B cell (primary cell): Measurements from ENCODE around the gene C5orf15. TPM values are rescaled to one million over a fixed set of nuclear protein-coding genes. Genes with fewer than 3 reads are reported as not detected.

ENCODE experiments used
- ATAC-seq: fragments of 200-7000 bp; cut with Tn5 transposase; one replicate; pipeline ENCODE4 v1.10.0; 2021; ENCODE audit warnings: low read depth, mild to moderate bottlenecking, moderate number of reproducible peaks, moderate library complexity
- CTCF ChIA-PET: fragments of 350-600 bp; sonication (Branson Sonifier 250); formaldehyde crosslinking; loops from one replicate; lab custom pipeline; 2021; ENCODE audit warnings: antibody characterized with exemption, inconsistent platforms; lab: Charles Lee
- POLR2A ChIA-PET: fragments of 350-600 bp; sonication (Branson Sonifier 250); formaldehyde crosslinking; loops from one replicate; lab custom pipeline; 2021; ENCODE audit warnings: antibody characterized with exemption; lab: Charles Lee
- DNase-seq: peaks from one replicate; pipeline ENCODE4 v3.0.0; 2013
- H2AFZ ChIP-seq: 2 replicates; pipeline ENCODE4 v1.6.1; 2012; ENCODE audit warnings: mild to moderate bottlenecking, low read depth, low read length; ENCODE audit not compliant: insufficient read depth, poor library complexity, severe bottlenecking
- H3K27ac ChIP-seq, 2 donors: 1 replicate in 1 of 2; 2 replicates in 1 of 2; pipeline ENCODE4 v1.5.1; 2012 to 2013; ENCODE audit warnings: low read length in 2 of 2, mild to moderate bottlenecking in 2 of 2, moderate library complexity in 1 of 2
- H3K27me3 ChIP-seq, 4 experiments: fragments of 200-600 bp in 1 of 4; sonication (generic) in 1 of 4; replicated peaks in 1 of 4; 1 replicate in 2 of 4; 2 replicates in 2 of 4; pipeline versions ENCODE4 v1.6.1 to v1.7.0; 2013 to 2016; ENCODE audit warnings: low read length in 3 of 4, mild to moderate bottlenecking in 2 of 4, mixed read lengths in 1 of 4, moderate library complexity in 1 of 4; ENCODE audit not compliant: insufficient read depth in 4 of 4, control insufficient read depth in 3 of 4; ENCODE audit errors: control extremely low read depth in 1 of 4
- H3K36me3 ChIP-seq, 2 experiments: replicated peaks in 1 of 2; 1 replicate in 1 of 2; 2 replicates in 1 of 2; pipeline versions ENCODE4 v1.6.1 to v1.7.1; 2013; ENCODE audit warnings: low read length in 1 of 2; ENCODE audit not compliant: insufficient read depth in 2 of 2, control insufficient read depth in 1 of 2; ENCODE audit errors: control extremely low read depth in 1 of 2, extremely low read depth in 1 of 2
- H3K4me1 ChIP-seq, 2 donors: fragments of 200-600 bp in 1 of 2; sonication (generic) in 1 of 2; 1 replicate in 1 of 2; 2 replicates in 1 of 2; pipeline versions ENCODE4 v1.5.1 to v1.6.1; 2013 to 2017; ENCODE audit warnings: low read length in 2 of 2; ENCODE audit not compliant: control insufficient read depth in 2 of 2, insufficient read depth in 2 of 2
- H3K4me2 ChIP-seq: replicated peaks from 2 replicates; pipeline ENCODE3; 2012; ENCODE audit warnings: mild to moderate bottlenecking, low read depth, low read length; ENCODE audit not compliant: poor library complexity, severe bottlenecking
- H3K4me3 ChIP-seq, 5 experiments: fragments of 200-600 bp in 1 of 5; sonication (generic) in 1 of 5; 1 replicate in 3 of 5; 2 replicates in 2 of 5; pipeline versions ENCODE4 v1.5.1 to v1.7.0; 2011 to 2016; ENCODE audit warnings: low read length in 4 of 5, mild to moderate bottlenecking in 4 of 5, low read depth in 2 of 5, control low read depth in 1 of 5, moderate library complexity in 1 of 5; ENCODE audit not compliant: insufficient read depth in 1 of 5; ENCODE audit errors: control extremely low read depth in 1 of 5, extremely low read depth in 1 of 5
- H3K79me2 ChIP-seq: fragments of 200-600 bp; sonication (generic); one replicate; pipeline ENCODE4 v1.6.0; 2016; ENCODE audit warnings: low read length; ENCODE audit not compliant: control insufficient read depth, insufficient read depth
- H3K9ac ChIP-seq: fragments of 200-600 bp; sonication (generic); 2 replicates; pipeline ENCODE4 v1.6.1; 2017; ENCODE audit warnings: mild to moderate bottlenecking, low read length, moderate library complexity
- H3K9me3 ChIP-seq, 3 donors: one replicate each; pipeline versions ENCODE4 v1.6.1 to v1.7.1; 2013; ENCODE audit warnings: low read length in 2 of 3; ENCODE audit not compliant: control insufficient read depth in 2 of 3, insufficient read depth in 1 of 3; ENCODE audit errors: control extremely low read depth in 1 of 3
- H4K20me1 ChIP-seq: 2 replicates; pipeline ENCODE4 v1.6.0; 2012; ENCODE audit warnings: mild to moderate bottlenecking, low read length; ENCODE audit not compliant: insufficient read depth, control insufficient read depth, poor library complexity, severe bottlenecking
- H3K27ac Mint-ChIP-seq: one replicate; pipeline ENCODE4 v1.8.0; 2021; ENCODE audit warnings: mixed read lengths
- H3K27me3 Mint-ChIP-seq: one replicate; pipeline ENCODE4 v1.8.0; 2021; ENCODE audit warnings: mixed read lengths
- H3K4me1 Mint-ChIP-seq: one replicate; pipeline ENCODE4 v1.8.0; 2021; ENCODE audit warnings: mixed read lengths
- H3K4me3 Mint-ChIP-seq: one replicate; pipeline ENCODE4 v1.8.0; 2021; ENCODE audit warnings: mixed read lengths
- H3K9me3 Mint-ChIP-seq: one replicate; pipeline ENCODE4 v1.8.0; 2022; ENCODE audit warnings: mixed read lengths; ENCODE audit not compliant: insufficient read depth
- EZH2 ChIP-seq: IDR thresholded peaks from 2 replicates; pipeline ENCODE4 v1.6.1; 2012; ENCODE audit warnings: borderline replicate concordance, low read depth, mild to moderate bottlenecking, moderate library complexity, low read length; ENCODE audit not compliant: insufficient read depth, poor library complexity, severe bottlenecking
- WGBS: methylation state at CpG from one replicate; pipeline ENCODE4 v1.1.5; 2013; ENCODE audit warnings: missing lambda C conversion rate; ENCODE audit not compliant: insufficient coverage; 5-methylcytosine and 5-hydroxymethylcytosine counted together
- intact Hi-C: fragments of 100-400 bp; cut with micrococcal nuclease; formaldehyde crosslinking; loops from one replicate; pipeline ENCODE4 v1.10.0; 2022
- polyA plus RNA-seq: library from polyadenylated mRNA; depleted of rRNA; stranded (reverse); fragments of >200 nt; gene quantifications from 2 replicates; pipeline ENCODE4 v1.2.3, GENCODE V29; 2012
- total RNA-seq, 2 donors: library from RNA; stranded (reverse); fragments of 120-200 nt in 1 of 2; gene quantifications; 1 replicate in 1 of 2; 2 replicates in 1 of 2; pipeline versions ENCODE4 v1.2.3 to v1.2.4, GENCODE V29; 2013 to 2022
- TF ChIP-seq, protein P1 (sequence below): fragments of 200-600 bp; IDR thresholded peaks from one replicate; pipeline ENCODE4 v1.8.0; 2022; ENCODE audit warnings: antibody characterized with exemption, mild to moderate bottlenecking

Gene C5orf15
- total and polyA plus RNA-seq, 2 donors (not counting 1 experiment from before 2014, with no cell fraction given) = 22.7 to 28.2 TPM

- ATAC-seq (no peak), DNase-seq (no peak)
- CTCF ChIA-PET = interaction anchor here (0.6 to 2.2 kb wide), 6 partner anchors 11 to 1066 kb away, joined by 4 to 15 read pairs (median 4); partner anchors contain the start of gene VDAC1
- Mint-ChIP-seq H3K4me3 (no peak overlapping the region), H3K27ac (peak overlapping the region; percentile 29), H3K27me3 (no peaks in the 10 kb centered on the region), H3K4me1 (peaks cover 50% of the 10 kb centered on the region), H3K9me3 (no peaks in the 10 kb centered on the region)
- H3K4me2 ChIP-seq = no peak overlapping the region
- TF ChIP-seq, protein P1, sequence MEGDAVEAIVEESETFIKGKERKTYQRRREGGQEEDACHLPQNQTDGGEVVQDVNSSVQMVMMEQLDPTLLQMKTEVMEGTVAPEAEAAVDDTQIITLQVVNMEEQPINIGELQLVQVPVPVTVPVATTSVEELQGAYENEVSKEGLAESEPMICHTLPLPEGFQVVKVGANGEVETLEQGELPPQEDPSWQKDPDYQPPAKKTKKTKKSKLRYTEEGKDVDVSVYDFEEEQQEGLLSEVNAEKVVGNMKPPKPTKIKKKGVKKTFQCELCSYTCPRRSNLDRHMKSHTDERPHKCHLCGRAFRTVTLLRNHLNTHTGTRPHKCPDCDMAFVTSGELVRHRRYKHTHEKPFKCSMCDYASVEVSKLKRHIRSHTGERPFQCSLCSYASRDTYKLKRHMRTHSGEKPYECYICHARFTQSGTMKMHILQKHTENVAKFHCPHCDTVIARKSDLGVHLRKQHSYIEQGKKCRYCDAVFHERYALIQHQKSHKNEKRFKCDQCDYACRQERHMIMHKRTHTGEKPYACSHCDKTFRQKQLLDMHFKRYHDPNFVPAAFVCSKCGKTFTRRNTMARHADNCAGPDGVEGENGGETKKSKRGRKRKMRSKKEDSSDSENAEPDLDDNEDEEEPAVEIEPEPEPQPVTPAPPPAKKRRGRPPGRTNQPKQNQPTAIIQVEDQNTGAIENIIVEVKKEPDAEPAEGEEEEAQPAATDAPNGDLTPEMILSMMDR = no peak
- no peak for TF ChIP-seq EZH2
- no peak overlapping the region for H2AFZ ChIP-seq
- no peaks in the 10 kb centered on the region for H3K9me3 ChIP-seq
- WGBS = 45% methylated on average over 6 of the region's 8 CpGs
- H3K27ac ChIP-seq = no peak overlapping the region
- H3K4me3 ChIP-seq = no peak overlapping the region
- intact Hi-C loops = no loop called here
- POLR2A ChIA-PET = interaction anchor here (0.5 kb wide), 3 partner anchors 31 to 311 kb away, joined by 6 to 7 read pairs (median 7); no protein-coding TSS in a partner anchor
- peaks cover 16 to 22% of the 10 kb centered on the region in 2 donors for H3K4me1 ChIP-seq
- peaks cover 85% of the 10 kb centered on the region for H3K79me2 ChIP-seq
- H3K27me3 ChIP-seq = no peaks in the 10 kb centered on the region
- H3K36me3 ChIP-seq = peaks cover 4 to 32% of the 10 kb centered on the region in 2 experiments
- H4K20me1 ChIP-seq = peaks cover 41% of the 10 kb centered on the region
- no peak overlapping the region for H3K9ac ChIP-seq
These were observed 24.2 kb upstream of the C5orf15 start for GRCh38 chr5:133992429-133993155.
